HG02884 (cell line): ENCODE measurements around the gene CAMKK2.
"Not testable (repeated sequence)": the region's sequence is repeated elsewhere in the genome, so short reads cannot be mapped to it uniquely, and the experiment has no call there.

ENCODE experiments used
- ATAC-seq: cut with Tn5 transposase; IDR thresholded peaks from one replicate; pipeline ENCODE4 v1.9.1; 2021; ENCODE audit warnings: mild to moderate bottlenecking, moderate library complexity; ENCODE audit not compliant: unreplicated experiment

The CAMKK2 gene

DNA sequence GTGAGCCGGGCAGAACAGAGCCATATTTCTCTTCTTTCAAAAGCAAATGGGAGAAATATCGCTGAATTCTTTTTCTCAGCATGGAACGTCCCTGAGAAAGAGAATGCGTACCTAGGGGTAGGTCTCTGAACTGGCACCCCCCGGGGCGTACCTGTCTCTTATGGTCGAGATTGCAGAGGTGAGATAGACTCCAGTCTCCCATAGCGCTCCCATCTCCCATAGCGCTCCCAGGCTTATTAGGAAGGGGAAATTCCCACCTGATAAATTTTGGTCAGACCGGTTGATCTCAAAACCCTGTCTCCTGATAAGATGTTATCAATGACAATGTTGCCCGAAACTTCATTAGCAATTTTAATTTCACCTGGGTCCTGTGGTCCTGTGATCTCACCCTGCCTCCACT is 16.0 kb downstream of the CAMKK2 start:
- not testable (repeated sequence) for ATAC-seq

DNA sequence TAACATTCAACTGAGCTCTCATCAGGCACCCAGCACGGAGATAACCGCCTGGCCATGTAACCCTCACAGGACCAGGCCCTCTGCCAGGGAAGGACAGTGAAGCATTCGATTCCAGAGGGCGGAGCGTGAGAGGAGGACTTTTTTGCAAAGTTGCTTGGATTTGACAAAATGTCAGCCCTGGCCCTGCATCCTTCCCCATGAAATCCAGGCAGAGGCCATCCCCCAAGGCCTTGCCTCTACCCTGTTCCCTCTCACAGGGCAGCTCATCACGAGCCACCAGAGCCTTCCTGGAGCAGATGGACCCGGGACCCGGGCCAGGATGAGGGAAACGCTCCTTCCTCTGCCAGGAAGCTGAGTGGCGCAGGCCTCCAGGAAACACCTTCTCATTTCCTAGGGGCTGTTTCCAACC is 17.0 kb downstream of the CAMKK2 start:
- no peak for ATAC-seq

DNA sequence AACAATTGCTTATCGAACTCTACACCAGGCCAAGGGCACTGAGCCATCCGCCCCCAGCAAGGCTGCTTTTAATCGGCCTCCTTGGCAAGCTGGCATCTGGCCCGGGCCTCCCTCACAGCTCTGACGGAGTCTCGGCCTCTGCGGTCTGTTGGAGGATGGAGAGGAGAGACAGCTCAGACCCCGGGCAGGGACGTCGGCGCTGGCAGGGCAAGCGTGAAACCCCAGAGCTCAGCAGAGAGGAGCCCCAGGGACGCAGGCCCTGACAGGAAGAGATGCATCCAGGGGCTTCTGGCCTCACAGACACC is 17.5 kb downstream of the CAMKK2 start:
- no peak for ATAC-seq

DNA sequence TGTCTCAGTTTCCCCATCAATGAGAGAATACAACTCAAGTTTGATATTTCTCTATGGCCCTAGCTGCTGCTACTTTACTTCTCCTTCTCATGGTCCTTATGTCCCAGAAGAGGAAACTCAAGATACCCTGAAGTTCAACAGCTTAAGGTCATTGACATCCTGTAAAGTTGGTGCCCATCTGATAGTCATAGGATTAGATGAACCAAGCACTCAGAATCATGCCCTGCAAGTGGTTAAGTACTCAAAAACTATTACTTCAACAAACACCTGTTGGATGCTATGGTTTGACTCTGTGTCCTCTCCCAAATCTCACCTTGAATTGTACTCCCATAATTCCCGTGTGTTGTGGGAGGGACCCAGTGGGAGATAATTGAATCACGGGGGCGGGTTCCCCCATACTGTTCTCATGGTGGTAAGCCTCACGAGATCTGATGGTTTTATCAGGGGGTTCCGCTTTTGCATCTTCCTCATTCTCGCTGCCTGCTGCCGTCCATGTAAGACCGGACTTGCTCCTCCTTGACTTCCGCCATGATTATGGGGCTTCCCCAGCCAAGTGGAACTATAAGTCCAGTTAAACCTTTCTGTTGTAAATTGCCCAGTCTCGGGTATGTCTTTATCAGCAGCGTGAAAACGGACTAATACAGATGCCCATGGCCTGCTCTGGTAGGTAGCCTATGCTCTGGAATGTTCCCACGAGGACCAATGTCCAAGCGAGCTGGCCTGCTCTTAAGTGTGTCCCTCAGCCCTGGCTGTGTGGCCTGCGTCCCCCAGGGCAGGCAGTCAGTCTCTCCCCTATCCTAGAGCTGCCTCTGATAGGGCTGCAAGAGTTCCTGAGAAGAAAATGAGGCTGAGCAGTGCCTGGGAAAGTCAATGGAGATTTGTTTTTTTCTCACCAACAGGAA is 18.1 kb downstream of the CAMKK2 start:
- ATAC-seq, result no peak

DNA sequence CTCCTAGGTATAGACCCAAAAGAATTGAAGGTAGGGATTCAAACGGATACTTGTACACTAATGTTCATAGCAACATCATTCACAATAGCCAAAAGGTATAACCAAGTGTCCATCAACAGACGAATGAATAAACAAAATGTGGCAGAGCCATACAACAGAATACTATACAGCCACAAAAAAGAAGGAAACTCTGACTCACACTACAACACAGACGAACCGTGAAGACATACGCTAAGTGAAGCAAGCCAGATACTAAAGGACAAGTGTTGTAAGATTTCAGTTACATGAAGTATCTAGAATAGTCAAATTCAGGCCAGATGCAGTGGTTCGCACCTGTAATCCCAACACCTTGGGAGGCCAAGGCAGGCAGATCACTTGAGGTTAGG is 19.1 kb downstream of the CAMKK2 start:
- ATAC-seq, result no peak

DNA sequence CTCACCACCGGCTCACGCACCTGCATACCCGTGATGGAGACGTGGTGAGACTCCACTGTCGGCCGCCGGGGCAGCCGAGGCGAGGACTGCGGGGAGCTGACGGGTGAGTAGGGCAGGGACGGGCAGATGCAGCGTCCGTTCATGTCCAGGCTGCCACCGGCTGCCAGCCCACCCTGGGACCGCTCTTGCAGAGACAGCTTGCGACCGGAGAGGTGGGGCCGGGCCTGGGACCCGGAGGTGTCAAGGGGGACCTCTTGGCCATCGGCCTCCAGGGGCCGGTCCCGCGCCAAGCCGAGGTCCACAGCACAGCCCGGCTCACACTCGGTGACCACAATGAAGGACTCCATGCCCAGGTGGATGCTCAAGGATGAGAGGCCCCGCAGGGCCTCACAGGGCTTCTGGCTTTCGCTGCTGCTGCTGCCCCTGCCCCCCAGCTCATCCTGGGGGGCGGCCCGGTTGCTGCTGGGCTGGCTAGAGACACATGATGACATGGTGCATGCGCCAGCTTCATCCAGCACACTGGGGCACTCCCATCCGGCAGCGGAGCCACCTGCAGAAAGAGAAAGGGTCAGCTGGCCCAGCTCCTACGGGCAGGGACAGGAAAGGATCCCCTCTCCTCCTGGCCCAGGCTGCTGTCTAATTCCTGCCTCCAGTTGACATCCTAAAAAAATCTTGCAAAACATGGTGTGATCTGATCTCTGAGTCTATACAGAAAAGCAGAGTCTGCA is 22.3 kb downstream of the CAMKK2 start:
- no peak for ATAC-seq

DNA sequence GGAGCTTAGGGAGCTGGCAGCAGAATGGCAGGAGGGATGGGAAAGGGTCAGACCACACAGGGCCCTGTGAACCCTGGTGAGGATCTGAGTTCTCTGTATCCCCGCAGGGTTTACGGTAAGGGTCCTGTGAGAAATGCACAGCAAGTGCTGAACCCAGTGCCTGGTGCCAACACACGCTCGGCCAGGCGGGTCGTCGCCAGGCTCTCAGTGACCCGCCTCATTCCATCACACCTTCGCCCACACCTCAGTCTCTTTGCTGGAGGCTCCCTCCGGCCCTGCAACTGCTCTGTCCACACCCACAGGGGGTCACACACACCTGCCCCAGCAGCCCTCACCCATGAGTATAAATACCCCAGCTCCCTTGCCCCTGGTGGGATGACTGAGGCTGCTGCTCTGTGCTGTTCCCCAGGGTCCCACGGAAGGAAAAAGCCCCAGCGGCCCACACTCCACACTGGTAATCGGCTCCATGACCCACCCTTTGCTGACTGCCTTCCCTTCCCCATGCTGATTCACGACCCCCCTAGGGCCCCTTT is 23.1 kb downstream of the CAMKK2 start:
- ATAC-seq, result no peak

DNA sequence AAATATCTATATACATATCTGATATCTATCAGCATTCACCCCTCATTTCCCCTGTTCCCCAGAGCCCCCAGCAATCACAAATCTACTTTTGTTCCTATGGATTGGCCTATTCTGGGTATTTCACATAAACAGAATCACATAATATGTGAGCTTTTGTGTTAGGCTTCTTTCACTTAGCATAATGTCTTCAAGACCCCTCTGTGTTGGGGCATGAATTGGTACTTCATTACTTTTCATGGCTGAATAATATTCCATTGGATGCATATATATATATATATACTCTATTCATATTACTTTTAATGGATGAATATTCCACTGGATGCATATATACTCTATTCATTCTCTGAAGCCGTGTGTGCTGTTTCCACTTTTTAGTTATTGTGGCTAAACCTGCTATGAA is 28.7 kb downstream of the CAMKK2 start:
- no peak for ATAC-seq

DNA sequence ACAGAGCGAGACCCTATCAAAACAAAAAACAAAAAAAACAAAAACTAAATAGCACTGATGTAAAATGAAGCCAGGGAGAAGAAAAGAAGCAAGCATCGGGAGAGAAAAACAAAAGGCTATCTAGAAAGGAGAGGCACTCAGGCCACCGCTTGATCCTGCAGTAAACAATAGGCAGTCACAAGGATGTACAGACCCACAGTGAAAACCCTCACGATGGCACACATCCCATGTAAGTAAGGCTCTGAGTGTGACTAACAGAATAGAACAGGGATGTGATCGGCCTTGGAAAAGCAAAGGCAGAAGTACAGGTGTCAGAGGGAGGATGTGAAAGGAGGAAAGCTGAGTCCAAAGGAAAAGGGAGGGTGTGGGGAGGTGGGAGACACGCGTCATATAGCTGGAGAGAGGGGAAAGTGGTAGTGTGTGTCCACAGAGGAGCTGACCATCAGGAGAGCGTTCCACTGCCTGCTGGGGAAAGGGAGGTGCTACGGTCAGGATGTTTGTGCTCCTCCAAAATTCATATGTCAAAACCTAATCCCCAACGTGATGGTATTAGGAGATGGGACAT is 31.5 kb downstream of the CAMKK2 start:
- no peak for ATAC-seq

DNA sequence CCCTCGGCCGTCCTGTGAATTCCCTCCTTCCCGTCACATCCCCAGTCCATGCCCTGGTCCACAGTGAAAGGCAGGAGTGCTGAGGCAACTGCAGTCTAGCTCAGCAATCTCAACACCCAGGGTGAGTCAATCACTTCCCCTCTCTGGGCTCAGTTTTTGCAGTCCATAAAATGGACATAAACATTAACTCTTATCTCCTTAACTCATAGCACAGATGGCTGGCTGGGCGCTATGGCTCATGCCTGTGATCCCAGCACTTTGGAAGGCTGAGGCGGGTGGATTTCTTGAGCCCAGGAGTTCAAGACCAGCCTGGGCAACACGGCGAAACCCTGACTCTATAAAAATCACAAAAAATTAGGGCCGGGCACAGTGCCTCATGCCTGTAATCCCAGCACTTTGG is 32.4 kb downstream of the CAMKK2 start:
- ATAC-seq, result no peak

DNA sequence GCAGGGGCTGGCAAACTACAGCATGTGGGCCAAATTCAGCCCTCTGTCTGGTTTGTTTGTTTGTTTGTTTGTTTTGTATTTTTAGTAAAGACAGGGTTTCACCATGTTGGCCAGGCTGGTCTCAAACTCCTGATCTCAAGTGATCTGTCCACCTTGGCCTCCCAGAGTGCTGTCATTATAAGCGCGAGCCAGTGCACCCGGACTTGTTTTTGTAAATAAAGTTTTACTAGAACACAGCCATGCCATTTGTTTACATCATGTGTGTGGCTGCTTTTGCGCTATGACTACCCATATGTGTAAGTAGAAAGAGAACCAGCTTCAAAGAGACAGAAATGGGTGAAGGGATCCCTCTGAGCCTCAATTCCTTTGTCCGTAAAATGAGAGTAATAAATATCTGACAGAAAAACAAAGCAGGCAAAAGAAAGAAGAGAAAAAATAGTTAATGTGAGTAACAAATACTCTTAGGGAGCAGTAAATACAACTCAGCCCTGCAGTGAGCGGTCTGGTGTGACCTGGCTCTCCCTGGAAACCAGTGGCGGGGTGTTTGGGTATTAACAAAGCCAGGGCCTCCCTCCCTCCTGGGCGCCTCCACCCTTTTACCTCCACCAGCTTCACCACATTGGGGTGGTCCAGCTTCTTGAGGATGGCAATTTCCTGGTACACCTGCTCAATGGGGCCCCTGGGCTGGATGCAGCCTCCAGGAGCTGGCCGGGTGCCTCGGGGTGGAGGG is 33.1 kb downstream of the CAMKK2 start:
- no peak for ATAC-seq

DNA sequence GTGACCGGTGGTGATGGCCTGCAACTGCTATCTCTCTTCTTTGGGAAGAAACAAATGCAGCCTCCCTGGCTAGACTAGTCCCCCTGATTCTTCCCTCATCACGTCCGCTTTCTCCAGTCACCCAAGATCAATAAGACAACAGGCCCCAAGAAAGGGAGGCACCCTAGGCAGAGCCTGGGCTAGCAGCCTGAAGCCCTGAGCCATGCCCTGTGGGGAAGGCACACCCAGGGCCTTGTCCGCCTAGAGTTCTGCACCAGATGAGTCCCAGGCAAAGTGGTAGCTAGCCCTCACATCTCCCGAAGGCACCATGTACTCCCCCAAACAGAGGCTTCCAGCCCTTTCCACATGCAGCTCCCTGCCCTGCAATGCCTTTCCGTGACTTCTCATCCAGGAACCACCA is 35.1 kb downstream of the CAMKK2 start:
- no peak for ATAC-seq

DNA sequence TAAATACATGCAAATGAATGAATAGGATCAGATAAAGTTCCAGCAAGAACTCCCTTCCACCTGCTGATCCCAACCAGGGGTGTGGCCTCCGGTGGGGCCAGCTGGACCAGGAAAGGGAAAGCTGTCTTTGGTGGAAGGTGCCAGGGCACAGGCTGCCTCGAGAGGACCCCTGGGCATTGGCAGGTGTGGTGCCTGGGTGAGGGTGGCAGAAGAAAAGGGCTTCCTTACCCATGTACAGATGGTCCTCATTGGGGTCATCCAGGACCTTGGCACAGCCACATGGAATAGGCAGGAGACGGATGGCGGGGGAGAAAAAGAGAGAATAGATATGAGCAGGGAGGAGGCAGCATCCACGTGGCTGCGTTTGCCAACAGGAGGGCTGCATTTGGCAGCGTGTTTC is 36.4 kb downstream of the CAMKK2 start:
- ATAC-seq, result no peak

DNA sequence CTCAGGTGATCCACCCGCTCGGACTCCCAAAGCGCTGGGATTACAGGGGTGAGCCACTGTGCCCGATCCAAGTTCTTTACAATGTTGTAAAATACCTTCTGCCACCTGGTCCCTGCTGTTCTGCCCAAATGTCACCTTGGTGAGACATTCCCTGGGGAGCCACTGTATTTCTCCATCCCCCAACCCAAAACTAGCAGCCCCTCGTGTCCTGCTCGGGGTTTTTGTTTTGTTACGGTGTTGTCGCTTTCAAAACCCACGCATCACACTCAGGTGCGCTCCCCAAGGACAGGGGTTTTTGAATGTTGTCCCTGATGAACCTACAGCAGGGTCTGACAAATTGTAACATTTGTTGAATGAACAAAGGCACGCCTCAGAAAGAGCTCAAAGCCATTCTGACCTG is 37.4 kb downstream of the CAMKK2 start:
- no peak for ATAC-seq

DNA sequence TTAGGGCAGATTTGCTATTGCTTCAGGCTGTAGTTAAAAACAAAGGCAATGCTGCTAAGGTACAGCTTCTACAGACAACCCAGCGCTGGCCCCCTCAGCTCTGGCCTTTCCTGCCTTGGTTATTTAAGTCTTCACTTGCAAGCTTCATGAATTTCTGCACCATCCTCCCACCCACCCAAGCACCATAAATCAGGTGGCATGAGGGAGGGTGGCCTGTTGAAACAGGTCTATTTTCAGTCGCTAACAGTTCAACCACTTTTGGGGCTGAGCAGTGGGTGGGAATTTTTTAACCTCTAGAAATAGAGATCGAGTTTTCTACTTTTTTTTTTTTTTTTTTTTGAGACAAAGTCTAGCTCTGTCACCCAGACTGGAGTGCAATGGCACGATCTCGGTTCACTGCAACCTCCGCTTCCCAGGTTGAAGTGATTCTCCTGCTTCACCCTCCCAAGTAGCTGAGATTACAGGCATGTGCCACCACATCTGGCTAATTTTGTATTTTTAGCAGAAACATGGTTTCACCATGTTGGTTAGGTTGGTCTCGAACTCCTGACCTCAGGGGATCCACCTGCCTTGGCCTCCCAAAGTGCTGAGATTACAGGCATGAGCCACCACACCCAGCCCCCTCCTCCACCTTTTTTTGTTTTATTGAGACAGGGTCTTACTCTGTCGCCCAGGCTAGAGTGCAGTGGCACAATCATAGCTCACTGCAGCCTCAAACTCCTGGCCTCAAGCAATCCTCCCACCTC is 38.6 kb downstream of the CAMKK2 start:
- not testable (repeated sequence) for ATAC-seq

DNA sequence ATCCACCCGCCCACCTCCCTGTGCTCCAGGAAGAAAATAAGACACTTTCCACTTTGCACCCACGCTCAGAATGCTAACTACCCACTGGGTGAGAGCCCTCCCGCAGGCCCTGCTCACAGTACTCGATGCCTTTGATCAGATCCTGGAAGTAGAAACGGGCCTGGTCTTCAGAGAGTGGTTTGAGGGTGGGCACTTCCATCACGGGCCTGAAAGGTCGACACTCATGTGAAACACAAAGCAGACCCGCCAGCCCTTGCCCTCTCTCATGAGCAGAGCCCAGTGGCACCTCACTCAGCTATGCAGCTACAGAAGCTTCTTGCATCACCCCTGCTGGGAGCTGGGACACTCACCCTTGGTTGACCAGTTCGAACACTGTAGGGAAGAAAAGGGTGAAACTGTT is 41.1 kb downstream of the CAMKK2 start:
- ATAC-seq, result no peak

DNA sequence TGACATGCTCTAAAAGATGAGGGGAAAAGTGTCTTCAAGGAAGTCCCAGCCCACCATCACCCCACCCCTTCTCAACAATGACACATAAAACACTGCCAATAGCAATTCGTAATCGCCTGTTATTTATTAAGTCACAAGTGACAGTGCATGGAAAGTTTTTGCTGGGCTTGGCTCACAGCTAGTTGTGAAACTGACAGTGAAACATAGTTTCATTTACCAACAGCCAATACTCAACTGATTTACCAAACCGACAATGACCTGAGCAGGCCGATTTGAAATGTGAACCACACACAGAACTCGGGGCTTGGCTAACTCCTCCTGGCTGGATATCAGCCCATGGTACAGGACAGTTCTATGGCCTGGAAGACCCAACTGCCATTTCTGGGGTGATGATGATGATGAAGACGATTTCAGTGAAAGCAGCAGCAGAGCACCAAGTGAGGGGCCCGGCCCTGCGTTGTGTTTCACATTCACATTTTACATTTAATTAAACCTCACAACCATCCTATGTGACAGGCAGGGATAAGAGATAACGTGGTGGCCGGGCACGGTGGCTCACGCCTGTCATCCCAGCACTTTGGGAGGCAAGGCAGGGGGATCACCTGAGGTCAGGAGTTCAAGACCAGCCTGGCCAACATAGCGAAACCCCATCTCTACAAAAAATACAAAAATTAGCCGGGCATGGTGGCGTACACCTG is 42.7 kb downstream of the CAMKK2 start:
- ATAC-seq, result no peak

DNA sequence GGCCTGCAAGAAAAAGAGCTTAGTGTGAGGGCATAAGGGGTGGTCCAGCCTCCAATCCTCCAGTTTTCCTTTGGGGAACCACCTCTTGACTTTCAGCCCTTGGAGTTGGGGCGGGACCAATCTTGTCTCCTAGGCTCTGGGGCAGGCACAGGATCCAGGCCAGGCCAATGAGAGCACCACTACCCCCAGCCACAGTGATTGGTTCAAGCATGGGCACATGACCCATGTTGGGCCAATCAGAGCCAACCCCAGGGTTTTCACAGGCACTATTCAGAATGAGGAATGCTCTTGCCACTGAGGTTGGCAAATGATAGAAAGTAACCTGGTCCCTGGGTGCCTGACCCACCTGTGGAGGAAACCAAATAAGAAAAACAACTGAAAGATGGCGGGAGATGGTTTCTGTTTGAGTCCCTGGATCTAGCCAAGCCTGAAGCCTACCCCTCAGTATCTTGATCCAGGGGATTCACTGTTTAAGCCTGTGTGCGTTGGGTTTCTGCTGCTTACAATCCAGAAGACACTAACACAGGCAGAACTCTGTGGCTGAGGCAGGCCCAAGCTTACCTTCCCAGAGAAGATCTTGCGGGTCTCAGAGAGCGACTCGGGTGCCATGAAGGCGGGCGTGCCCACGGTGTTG is 43.7 kb downstream of the CAMKK2 start:
- ATAC-seq, result no peak

DNA sequence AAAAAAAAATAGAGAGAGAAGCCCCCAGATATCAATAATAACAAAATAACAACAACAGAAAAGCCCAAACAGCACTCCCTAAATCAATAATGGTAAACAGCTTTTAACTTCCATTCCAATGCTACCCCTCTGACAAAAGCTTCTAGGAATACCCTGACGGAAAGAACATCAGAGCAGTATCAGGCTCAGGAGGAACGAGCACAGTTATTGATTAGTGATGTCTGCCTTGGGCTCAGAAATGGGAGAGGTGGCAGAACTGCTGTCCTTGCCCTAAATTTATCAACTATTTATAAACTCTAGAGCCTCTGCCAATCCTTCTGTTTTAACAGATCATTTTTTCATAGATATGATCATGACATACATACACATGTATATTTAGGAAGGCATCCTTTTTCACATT is 44.7 kb downstream of the CAMKK2 start:
- no peak for ATAC-seq
